Upper lobe of left lung (tissue), 6 donors: ENCODE results near the gene MEF2C. TPM values are rescaled to one million over a fixed set of nuclear protein-coding genes. Genes with fewer than 3 reads are reported as not detected.

Source experiments
- ATAC-seq, 2 donors: fragments of 200-7000 bp; cut with Tn5 transposase; one replicate each; pipeline ENCODE4 v1.9.1; 2022; ENCODE audit warnings: mild to moderate bottlenecking in 2 of 2, moderate library complexity in 2 of 2; ENCODE audit not compliant: low FRiP score in 2 of 2
- DNase-seq, 2 donors: peaks; one replicate each; pipeline ENCODE4 v3.0.0-alpha.2; 2019 to 2020
- H3K27ac ChIP-seq, 4 donors: fragments of 200-600 bp; sonication (generic); one replicate each; pipeline ENCODE4 v1.5.1; 2016 to 2019
- H3K27me3 ChIP-seq, 4 donors: fragments of 200-600 bp; sonication (generic); one replicate each; pipeline ENCODE4 v1.5.1; 2017 to 2019
- H3K36me3 ChIP-seq, 4 donors: fragments of 200-600 bp; sonication (generic); one replicate each; pipeline ENCODE4 v1.5.1; 2016 to 2019
- H3K4me1 ChIP-seq, 4 donors: fragments of 200-600 bp; sonication (generic); one replicate each; pipeline ENCODE4 v1.5.1; 2018 to 2019
- H3K4me3 ChIP-seq, 4 donors: fragments of 200-600 bp; sonication (generic); one replicate each; pipeline ENCODE4 v1.5.1; 2017 to 2019; ENCODE audit warnings: mild to moderate bottlenecking in 2 of 4, moderate library complexity in 1 of 4
- H3K9me3 ChIP-seq, 4 donors: fragments of 200-600 bp; sonication (generic); one replicate each; pipeline ENCODE4 v1.5.1; 2018 to 2019
- EP300 ChIP-seq, 4 donors: sonication (generic); formaldehyde crosslinking; IDR thresholded peaks; one replicate each; pipeline ENCODE4 v1.5.1; 2017; ENCODE audit warnings: antibody characterized with exemption in 4 of 4, control low read depth in 2 of 4
- POLR2A ChIP-seq, 4 donors: fragments of 450-650 bp; IDR thresholded peaks; one replicate each; pipeline ENCODE4 v1.5.1; 2016 to 2017; ENCODE audit warnings: antibody characterized with exemption in 4 of 4, mild to moderate bottlenecking in 2 of 4
- POLR2AphosphoS5 ChIP-seq, 2 donors: sonication (generic); formaldehyde crosslinking; IDR thresholded peaks; one replicate each; pipeline ENCODE4 v1.5.1; 2017; ENCODE audit warnings: antibody characterized with exemption in 2 of 2
- WGBS, 2 donors: methylation state at CpG; one replicate each; pipeline ENCODE4 v1.1.5; 2017 to 2018; 5-methylcytosine and 5-hydroxymethylcytosine counted together
- total RNA-seq, 6 donors: library from RNA; depleted of rRNA in 4 of 6; stranded (reverse); fragments of >200 nt in 4 of 6; gene quantifications; one replicate each; pipeline versions ENCODE4 v1.1.0 to v1.2.1, GENCODE V29; 2016 to 2021
- TF ChIP-seq, protein P1 (sequence below), 6 experiments: fragments of 450-650 bp in 4 of 6; fragments of 200-600 bp in 2 of 6; sonication (generic) in 2 of 6; IDR thresholded peaks; one replicate each; pipeline ENCODE4 v1.5.1; 2016 to 2019; ENCODE audit warnings: antibody characterized with exemption in 6 of 6
- donor health status: DM: no; HTN: no; CAD: no; lungs with moderate emphysema.
- donor health status: DM: no; HTN: yes; CAD: no; lungs with severe emphysema.

MEF2C gene
- total RNA-seq, 6 donors from 2014 or later: 20.5 to 46.2 (median 35.8) TPM

DNA sequence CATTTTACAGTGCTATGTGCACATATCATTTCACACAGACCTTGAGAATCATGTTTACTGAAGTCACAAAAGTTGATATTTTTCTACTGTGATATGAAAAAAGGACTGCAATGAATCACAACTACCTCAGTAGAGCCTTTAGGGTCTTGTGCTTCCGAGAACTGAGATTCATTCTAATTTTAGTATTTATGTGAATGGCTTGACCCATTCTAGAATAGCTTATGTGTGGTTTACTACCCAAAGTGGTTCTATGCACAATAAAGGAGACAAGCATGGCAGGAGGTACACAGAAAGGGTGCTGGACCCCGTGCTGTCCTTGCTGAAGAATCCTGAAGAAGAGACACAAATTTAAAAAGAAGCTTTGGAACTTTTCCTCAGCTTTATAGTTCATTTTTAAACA is 28.2 kb downstream of the MEF2C start:
- Histone ChIP-seq H3K27me3 (no peaks in the 10 kb centered on the region), H3K4me1 (no peaks in the 10 kb centered on the region), H3K4me3 (no peak overlapping the region), H3K36me3 (no peaks in the 10 kb centered on the region), H3K27ac (no peak overlapping the region), H3K9me3 (peaks cover 0 to 3% (median 0%) of the 10 kb centered on the region in 4 donors)
- DNase-seq (no peak), ATAC-seq (no peak)
- no peak for TF ChIP-seq POLR2A (IDR thresholded peaks at IDR 0.05)
- TF ChIP-seq POLR2AphosphoS5 (IDR thresholded peaks at IDR 0.05): no peak
- no peak for TF ChIP-seq EP300 (IDR thresholded peaks at IDR 0.05)
- TF ChIP-seq, protein P1, sequence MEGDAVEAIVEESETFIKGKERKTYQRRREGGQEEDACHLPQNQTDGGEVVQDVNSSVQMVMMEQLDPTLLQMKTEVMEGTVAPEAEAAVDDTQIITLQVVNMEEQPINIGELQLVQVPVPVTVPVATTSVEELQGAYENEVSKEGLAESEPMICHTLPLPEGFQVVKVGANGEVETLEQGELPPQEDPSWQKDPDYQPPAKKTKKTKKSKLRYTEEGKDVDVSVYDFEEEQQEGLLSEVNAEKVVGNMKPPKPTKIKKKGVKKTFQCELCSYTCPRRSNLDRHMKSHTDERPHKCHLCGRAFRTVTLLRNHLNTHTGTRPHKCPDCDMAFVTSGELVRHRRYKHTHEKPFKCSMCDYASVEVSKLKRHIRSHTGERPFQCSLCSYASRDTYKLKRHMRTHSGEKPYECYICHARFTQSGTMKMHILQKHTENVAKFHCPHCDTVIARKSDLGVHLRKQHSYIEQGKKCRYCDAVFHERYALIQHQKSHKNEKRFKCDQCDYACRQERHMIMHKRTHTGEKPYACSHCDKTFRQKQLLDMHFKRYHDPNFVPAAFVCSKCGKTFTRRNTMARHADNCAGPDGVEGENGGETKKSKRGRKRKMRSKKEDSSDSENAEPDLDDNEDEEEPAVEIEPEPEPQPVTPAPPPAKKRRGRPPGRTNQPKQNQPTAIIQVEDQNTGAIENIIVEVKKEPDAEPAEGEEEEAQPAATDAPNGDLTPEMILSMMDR (IDR thresholded peaks at IDR 0.05): no peak
- WGBS, 2 donors: 91 to 95% methylated on average over 2 of the region's 2 CpGs

DNA sequence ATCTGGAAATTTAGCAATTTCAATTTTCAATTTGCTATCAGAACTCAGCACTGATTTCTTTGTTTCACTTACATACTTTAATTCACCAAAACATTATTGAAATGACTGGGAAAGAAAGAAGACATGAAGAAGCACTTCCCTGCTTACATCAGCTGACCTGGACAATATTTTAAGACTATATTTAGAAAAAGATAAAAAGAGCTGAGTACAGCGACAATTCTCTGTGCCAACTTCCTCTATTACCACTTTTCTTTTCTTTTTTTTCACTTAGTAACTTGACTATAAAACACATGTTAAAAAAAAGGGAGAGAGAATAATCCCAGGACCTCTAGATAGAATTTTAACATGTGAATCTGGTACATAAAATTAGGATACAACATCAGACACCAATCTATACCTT is 35.6 kb downstream of the MEF2C start:
- Histone ChIP-seq H3K36me3 (no peaks in the 10 kb centered on the region), H3K27me3 (no peaks in the 10 kb centered on the region), H3K9me3 (no peaks in the 10 kb centered on the region), H3K4me1 (peaks cover 0 to 4% (median 0%) of the 10 kb centered on the region in 4 donors), H3K27ac (no peak overlapping the region), H3K4me3 (no peak overlapping the region)
- ATAC-seq (no peak), DNase-seq (no peak)
- 10 to 15% methylated on average over 1 of the region's 1 CpG for WGBS, 2 donors
- TF ChIP-seq, protein P1 (IDR thresholded peaks at IDR 0.05): no peak
- TF ChIP-seq POLR2A (IDR thresholded peaks at IDR 0.05) (no peak), EP300 (IDR thresholded peaks at IDR 0.05) (no peak), POLR2AphosphoS5 (IDR thresholded peaks at IDR 0.05) (no peak)

GRCh38 chr5:88846434-88846833 is 36.5 kb downstream of the MEF2C start:
- TF ChIP-seq POLR2AphosphoS5 (IDR thresholded peaks at IDR 0.05) (no peak), POLR2A (IDR thresholded peaks at IDR 0.05) (no peak), EP300 (IDR thresholded peaks at IDR 0.05) (no peak)
- TF ChIP-seq, protein P1 (IDR thresholded peaks at IDR 0.05): no peak
- WGBS, 2 donors: 92 to 100% methylated on average over 1 of the region's 1 CpG

GRCh38 chr5:88845081-88845697 is 37.8 kb downstream of the MEF2C start:
- Histone ChIP-seq H3K27me3 (no peaks in the 10 kb centered on the region), H3K27ac (no peak overlapping the region), H3K4me3 (no peak overlapping the region), H3K9me3 (no peaks in the 10 kb centered on the region), H3K4me1 (peaks cover 0 to 7% (median 3%) of the 10 kb centered on the region in 4 donors), H3K36me3 (no peaks in the 10 kb centered on the region)
- TF ChIP-seq POLR2A (IDR thresholded peaks at IDR 0.05) (no peak), POLR2AphosphoS5 (IDR thresholded peaks at IDR 0.05) (no peak), EP300 (IDR thresholded peaks at IDR 0.05) (no peak)
- TF ChIP-seq, protein P1 (IDR thresholded peaks at IDR 0.05): no peak
- DNase-seq (no peak), ATAC-seq (no peak)
- 58% methylated on average over 8 of the region's 8 CpGs for whole genome bisulfite sequencing, 2 donors

More at GRCh38 chr5:88846434-88846833, 36.5 kb downstream of the MEF2C start:
- H3K4me1 ChIP-seq: peaks cover 0 to 4% (median 0%) of the 10 kb centered on the region in 4 donors
- ATAC-seq (no peak), DNase-seq (no peak)
- no peak overlapping the region for H3K27ac ChIP-seq
- H3K9me3 ChIP-seq: no peaks in the 10 kb centered on the region
- H3K4me3 ChIP-seq: no peak overlapping the region
- H3K36me3 ChIP-seq: no peaks in the 10 kb centered on the region
- no peaks in the 10 kb centered on the region for H3K27me3 ChIP-seq

DNA sequence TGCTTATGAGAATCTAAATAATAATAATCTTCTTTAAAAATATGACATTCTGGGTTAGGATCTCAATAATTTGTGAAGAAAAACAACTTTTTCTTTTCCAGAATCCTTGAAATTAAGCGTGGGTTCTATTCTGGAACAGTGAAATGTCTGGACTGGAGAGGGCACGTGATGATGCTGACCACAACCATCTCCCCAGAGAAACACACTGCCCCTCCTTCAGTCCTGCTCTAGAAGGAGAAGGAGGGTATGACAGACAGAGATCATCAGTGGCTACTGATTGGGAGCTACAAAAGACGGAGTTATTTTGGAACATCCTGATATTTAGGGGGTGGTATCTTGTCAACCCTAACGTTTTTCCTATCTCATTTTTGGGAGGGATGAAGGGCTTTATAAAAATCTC is 40.2 kb downstream of the MEF2C start:
- Histone ChIP-seq H3K36me3 (no peaks in the 10 kb centered on the region), H3K4me3 (no peak overlapping the region), H3K4me1 (peaks cover 0 to 16% (median 6%) of the 10 kb centered on the region in 4 donors), H3K9me3 (no peaks in the 10 kb centered on the region), H3K27me3 (no peaks in the 10 kb centered on the region), H3K27ac (no peak overlapping the region)
- DNase-seq (no peak), ATAC-seq (no peak)
- TF ChIP-seq EP300 (IDR thresholded peaks at IDR 0.05) (no peak), POLR2A (IDR thresholded peaks at IDR 0.05) (no peak), POLR2AphosphoS5 (IDR thresholded peaks at IDR 0.05) (no peak)
- TF ChIP-seq, protein P1 (IDR thresholded peaks at IDR 0.05): no peak
- 71 to 85% methylated on average over 4 of the region's 4 CpGs for WGBS, 2 donors
